GM21526 (cell line): Measurements from ENCODE around the gene TAS1R3.

ENCODE experiments used
- ATAC-seq: cut with Tn5 transposase; IDR thresholded peaks from one replicate; pipeline ENCODE4 v1.9.1; 2021; ENCODE audit warnings: moderate library complexity; ENCODE audit not compliant: unreplicated experiment, low FRiP score

The TAS1R3 gene

GRCh38 chr1:1349256-1350012, 18.4 kb downstream of the TAS1R3 start, which contains the start of gene DVL1:
Gene DVL1, minus strand, starts transcription at chr1:1349418. Its CDS starts 353 bp downstream, at chr1:1349065.
- peak; percentile 37 for ATAC-seq

- no peak for ATAC-seq
These were observed 20.7 kb downstream of the TAS1R3 start for GRCh38 chr1:1351511-1352427.

GRCh38 chr1:1352786-1353388, 21.8 kb downstream of the TAS1R3 start:
- ATAC-seq: no peak

- no peak for ATAC-seq
These were observed 22.5 kb downstream of the TAS1R3 start for GRCh38 chr1:1353389-1354151.

- ATAC-seq: no peak
These were observed 23.5 kb downstream of the TAS1R3 start for GRCh38 chr1:1354271-1355247.

- no peak for ATAC-seq
These were observed 24.3 kb downstream of the TAS1R3 start for GRCh38 chr1:1355416-1355815.

- ATAC-seq: no peak
These were observed 25.2 kb downstream of the TAS1R3 start for GRCh38 chr1:1356166-1356795.

GRCh38 chr1:1356796-1357401, 25.8 kb downstream of the TAS1R3 start:
- ATAC-seq: no peak

GRCh38 chr1:1357871-1358432, 26.9 kb downstream of the TAS1R3 start:
- ATAC-seq: no peak

- ATAC-seq: no peak
These were observed 27.6 kb downstream of the TAS1R3 start, which contains the start of gene MXRA8 for GRCh38 chr1:1358433-1359271. Gene MXRA8, minus strand, starts transcription at chr1:1358555. Its CDS starts 51 bp downstream, at chr1:1358504.

GRCh38 chr1:1359308-1359663, 28.2 kb downstream of the TAS1R3 start:
- ATAC-seq: no peak

GRCh38 chr1:1359664-1360468, 28.8 kb downstream of the TAS1R3 start:
- ATAC-seq: no peak

GRCh38 chr1:1360506-1361169, 29.6 kb downstream of the TAS1R3 start:
- no peak for ATAC-seq

- ATAC-seq: no peak
These were observed 30.3 kb downstream of the TAS1R3 start for GRCh38 chr1:1361233-1361981.

- ATAC-seq: no peak
These were observed 30.9 kb downstream of the TAS1R3 start for GRCh38 chr1:1361982-1362423.
